ENCODE data around the gene PCNT.

Gene PCNT

GRCh38 chr21:46412521-46413364, 88.8 kb downstream of the PCNT start:
- no peak for DNase-seq

DNA sequence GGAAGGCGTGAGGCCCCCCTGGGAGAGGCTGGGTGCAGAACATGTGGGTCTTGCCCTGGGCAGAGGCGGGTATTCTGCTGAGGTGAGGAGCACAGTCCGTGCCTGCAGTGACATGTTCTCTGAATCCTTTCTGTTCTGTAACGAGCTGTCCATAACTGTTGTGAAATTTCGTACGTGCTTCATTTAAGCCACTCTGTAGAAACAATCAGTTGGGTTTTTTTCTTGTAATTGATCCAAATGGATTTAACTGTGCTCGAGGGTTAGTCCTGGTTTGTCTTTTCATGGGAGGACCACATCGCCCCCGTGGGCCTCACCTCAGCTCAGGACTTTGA, 89.4 kb downstream of the PCNT start:
- no peak for DNase-seq

GRCh38 chr21:46414965-46415275, 91.0 kb downstream of the PCNT start:
- no peak for DNase-seq

- no peak for DNase-seq
These were observed 92.6 kb downstream of the PCNT start for GRCh38 chr21:46416551-46416950.

- no peak for DNase-seq
These were observed 94.5 kb downstream of the PCNT start for GRCh38 chr21:46418265-46418946.

GRCh38 chr21:46420241-46421190, 96.6 kb downstream of the PCNT start:
- no peak for DNase-seq

DNA sequence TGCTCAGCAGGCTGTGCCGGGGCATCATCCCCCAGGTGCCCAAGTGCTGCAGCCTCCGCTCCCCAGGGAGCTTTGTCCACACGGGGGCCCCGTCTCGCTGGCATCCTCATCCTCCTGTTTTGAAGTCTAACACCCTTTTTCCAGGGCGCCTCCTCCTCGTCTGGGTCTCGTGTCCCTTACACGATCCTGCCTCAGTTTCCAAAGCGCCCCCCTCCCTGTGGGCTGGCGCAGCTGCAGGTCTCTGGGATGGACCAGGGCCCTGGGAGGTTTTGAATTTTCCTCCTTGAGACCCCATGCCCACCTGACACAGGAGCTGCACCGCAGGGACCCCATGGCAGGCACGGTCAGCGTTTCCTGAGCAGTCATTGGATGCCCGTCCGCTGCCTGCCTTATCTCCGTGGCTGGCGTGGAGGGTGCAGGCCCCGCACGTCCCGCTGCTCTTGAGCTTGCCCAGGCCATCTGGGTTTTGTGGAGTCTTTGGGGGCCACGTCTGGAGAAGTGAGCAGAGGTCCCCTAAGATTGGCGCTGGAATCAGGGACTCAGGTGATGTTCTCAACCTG, 97.3 kb downstream of the PCNT start:
- no peak for DNase-seq

- DNase-seq: no peak
These were observed 98.0 kb downstream of the PCNT start for GRCh38 chr21:46421756-46422555.

DNA sequence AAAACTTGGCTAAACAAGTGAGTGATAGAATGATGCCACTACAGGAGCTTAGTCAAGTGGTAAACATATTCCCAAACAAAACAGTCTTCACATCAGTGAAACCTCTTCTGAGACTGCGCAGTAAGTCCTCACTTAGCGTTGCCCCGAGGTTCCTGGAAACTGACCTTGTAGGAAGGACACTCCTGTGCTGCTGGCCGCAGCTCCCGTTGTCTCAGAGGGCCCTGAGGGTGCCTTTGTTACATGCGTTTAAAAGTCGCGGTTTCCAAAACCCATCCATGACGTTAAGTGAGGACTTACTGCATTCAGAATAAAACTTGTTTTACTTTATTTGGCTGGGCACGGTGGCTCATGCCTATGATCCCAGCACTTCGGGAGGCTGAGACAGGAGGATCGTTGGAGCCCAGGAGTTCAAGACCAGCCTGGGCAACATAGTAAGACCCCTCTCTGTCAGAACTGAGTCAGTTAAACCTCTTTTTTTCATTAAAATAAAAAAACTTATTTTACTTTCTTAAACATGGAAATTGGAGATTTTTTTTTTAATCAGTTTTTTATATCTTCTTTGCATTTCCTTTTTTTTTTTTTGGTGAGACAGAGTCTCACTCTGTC, 98.8 kb downstream of the PCNT start:
- DNase-seq: no peak

DNA sequence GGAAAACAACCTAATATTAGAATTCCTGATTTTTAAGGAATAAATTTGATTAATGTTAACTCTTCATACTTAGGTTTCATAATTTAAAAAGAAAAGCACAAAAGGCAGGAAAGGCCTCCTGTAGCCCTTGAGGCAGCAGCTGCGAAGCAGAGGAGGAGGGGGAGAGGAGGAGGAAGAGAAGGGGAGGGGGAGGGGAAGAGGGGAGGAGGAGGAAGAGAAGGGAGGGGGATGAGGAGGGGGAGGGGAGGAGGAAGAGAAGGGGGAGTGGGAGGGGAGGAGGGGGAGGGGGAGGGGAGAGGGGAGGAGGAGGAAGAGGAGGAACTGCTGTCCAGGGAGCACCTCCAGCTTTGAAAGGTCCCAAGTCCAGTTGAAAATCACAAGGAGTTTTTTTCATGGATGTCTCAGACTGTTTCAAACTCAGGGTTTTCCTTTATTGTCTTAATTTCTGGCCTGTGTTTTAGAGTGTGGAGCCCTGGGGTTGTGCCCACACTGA, 99.6 kb downstream of the PCNT start:
- no peak for DNase-seq

GRCh38 chr21:46424039-46424591, 100.2 kb downstream of the PCNT start:
- no peak for DNase-seq

- no peak for DNase-seq
These were observed 100.7 kb downstream of the PCNT start for GRCh38 chr21:46424621-46425020.

GRCh38 chr21:46425041-46425440, 101.1 kb downstream of the PCNT start:
- DNase-seq: peak in 1 of 3 experiments; percentile 52

DNA sequence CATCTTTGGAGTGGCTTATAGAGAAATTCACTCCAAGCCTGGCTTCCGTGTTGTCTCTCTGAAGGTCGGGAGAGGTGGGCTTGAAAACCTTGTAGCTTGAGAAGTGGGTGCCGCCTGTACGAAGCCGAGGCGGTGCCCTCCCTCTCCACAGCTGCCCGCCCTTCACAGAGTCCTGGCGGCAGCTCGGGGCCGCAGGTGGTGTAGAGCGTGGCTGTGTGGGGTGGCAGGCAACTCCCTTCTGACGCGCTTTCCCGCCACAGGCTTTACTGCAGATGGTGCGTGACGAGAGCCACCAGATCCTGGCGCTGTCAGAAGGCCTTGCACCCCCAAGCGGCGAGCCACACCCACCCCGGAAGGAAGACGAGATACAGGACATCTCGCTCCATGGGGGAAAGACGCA, 101.6 kb downstream of the PCNT start:
- peak in 1 of 3 experiments; percentile 93 for DNase-seq

GRCh38 chr21:46426313-46427046, 102.5 kb downstream of the PCNT start:
- DNase-seq: no peak

GRCh38 chr21:46427516-46427915, 103.6 kb downstream of the PCNT start:
- DNase-seq: no peak

DNA sequence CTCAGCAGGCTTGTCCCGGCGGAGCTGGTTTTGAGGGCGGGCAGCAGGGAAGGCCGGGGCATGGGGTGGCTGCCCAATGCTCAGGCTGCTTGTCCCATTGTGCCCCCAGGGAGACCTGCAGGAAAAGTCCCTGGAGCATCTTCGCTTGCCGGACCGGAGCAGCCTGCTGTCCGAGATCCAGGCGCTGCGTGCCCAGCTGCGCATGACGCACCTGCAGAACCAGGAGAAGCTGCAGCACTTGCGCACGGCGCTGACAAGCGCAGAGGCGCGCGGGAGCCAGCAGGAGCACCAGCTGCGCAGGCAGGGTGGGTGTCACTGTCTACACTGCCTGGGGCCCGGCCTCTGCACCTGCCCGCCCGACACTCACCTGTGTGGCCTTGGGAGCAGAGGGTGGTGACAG, 104.3 kb downstream of the PCNT start:
- DNase-seq: no peak

DNA sequence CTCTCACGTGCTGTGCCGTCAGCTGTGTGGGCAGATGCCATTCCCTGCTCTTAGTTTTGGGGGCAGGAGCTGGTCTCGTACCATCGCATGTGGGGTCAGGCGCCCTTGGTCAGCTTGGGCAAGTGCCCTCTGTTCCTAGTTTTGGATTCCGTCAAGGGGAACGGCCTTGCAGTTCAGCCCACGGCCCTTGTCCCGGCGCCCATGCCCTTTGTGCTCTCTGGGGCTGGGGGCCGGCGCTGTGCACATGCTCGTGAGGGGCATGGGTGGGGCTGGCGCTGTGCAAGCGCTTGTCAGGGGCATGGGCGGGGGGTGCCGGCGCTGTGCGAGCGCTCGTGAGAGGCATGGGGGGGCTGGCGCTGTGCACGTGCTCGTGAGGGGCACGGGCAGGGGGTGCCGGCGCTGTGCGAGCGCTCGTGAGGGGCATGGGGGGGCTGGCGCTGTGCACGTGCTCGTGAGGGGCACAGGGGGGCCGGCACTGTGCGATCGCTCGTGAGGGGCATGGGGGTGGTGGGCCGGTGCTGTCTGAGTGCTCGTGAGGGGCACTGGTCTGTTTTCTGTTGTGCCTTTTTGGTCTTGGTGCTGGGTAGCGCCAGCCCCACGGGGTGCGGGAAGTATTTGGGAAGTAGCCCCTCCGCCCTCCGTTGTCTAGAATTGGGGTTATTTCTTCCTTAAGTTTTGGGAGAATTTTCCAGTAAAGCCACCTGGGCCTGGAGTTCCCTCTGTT, 105.2 kb downstream of the PCNT start:
- no peak for DNase-seq

GRCh38 chr21:46429754-46430681, 106.1 kb downstream of the PCNT start:
- DNase-seq: peak in 1 of 3 experiments; percentile 69
